HEK293 (cell line): ENCODE results near the gene GPR155.

Experiments used
- CTCF ChIA-PET: fragments of 350-600 bp; formaldehyde crosslinking; extraction: SDS; loops from one replicate; lab custom pipeline; 2021; ENCODE audit warnings: antibody characterized with exemption; lab: Yijun Ruan, JAX
- POLR2A ChIA-PET: fragments of 300-600 bp; formaldehyde crosslinking; extraction: SDS; loops from one replicate; lab custom pipeline; 2020; ENCODE audit warnings: antibody characterized with exemption, inconsistent platforms; lab: Yijun Ruan, JAX
- H3K27ac ChIP-seq: fragments of 200-500 bp; sonication (Bioruptor generic); 2 replicates; pipeline ENCODE4 v1.5.1; 2014; ENCODE audit warnings: low read depth, low read length, control low read depth, inconsistent platforms; ENCODE audit errors: extremely low read depth
- H3K36me3 ChIP-seq, 2 experiments: fragments of 200-500 bp in 1 of 2; sonication (Bioruptor generic) in 1 of 2; 1 replicate in 1 of 2; 2 replicates in 1 of 2; pipeline ENCODE4 v1.5.1; 2014 to 2017; ENCODE audit warnings: inconsistent platforms in 2 of 2, low read length in 2 of 2; ENCODE audit not compliant: control insufficient read depth in 2 of 2, insufficient read depth in 1 of 2
- H3K4me1 ChIP-seq: fragments of 200-500 bp; sonication (Bioruptor generic); 2 replicates; pipeline ENCODE4 v1.5.1; 2014; ENCODE audit warnings: mild to moderate bottlenecking, low read length, inconsistent platforms; ENCODE audit not compliant: control insufficient read depth, insufficient read depth
- H3K4me3 ChIP-seq: 2 replicates; pipeline ENCODE4 v1.5.1; 2011; ENCODE audit warnings: low read depth, mild to moderate bottlenecking, control low read depth, low read length, moderate library complexity
- H3K9me3 ChIP-seq: fragments of 200-500 bp; sonication (Bioruptor generic); 2 replicates; pipeline ENCODE4 v1.5.1; 2014; ENCODE audit warnings: low read depth, low read length, inconsistent platforms; ENCODE audit not compliant: control insufficient read depth, insufficient read depth
- BCL6B ChIP-seq: fragments of 450-650 bp; formaldehyde crosslinking; IDR thresholded peaks from 2 replicates; pipeline ENCODE4 v1.5.1; 2017; ENCODE audit warnings: missing biosample characterization, missing genetic modification characterization
- SALL2 ChIP-seq: fragments of 450-650 bp; formaldehyde crosslinking; IDR thresholded peaks from 2 replicates; pipeline ENCODE4 v1.5.0; 2017; ENCODE audit warnings: missing biosample characterization, mild to moderate bottlenecking, missing genetic modification characterization, borderline replicate concordance
- SP2 ChIP-seq: fragments of 450-650 bp; formaldehyde crosslinking; IDR thresholded peaks from 2 replicates; pipeline ENCODE4 v1.5.1; 2016; ENCODE audit warnings: missing biosample characterization, missing genetic modification characterization
- ZNF112 ChIP-seq: fragments of 450-650 bp; formaldehyde crosslinking; IDR thresholded peaks from 2 replicates; pipeline ENCODE4 v1.5.0; 2017; ENCODE audit warnings: missing biosample characterization, missing genetic modification characterization
- ZNF157 ChIP-seq: fragments of 450-650 bp; formaldehyde crosslinking; IDR thresholded peaks from 2 replicates; pipeline ENCODE4 v1.5.1; 2016; ENCODE audit warnings: missing biosample characterization, missing genetic modification characterization
- ZNF2 ChIP-seq: fragments of 450-650 bp; formaldehyde crosslinking; IDR thresholded peaks from 2 replicates; pipeline ENCODE4 v1.5.1; 2016; ENCODE audit warnings: missing biosample characterization, missing genetic modification characterization
- ZNF280D ChIP-seq: fragments of 450-650 bp; formaldehyde crosslinking; IDR thresholded peaks from 2 replicates; pipeline ENCODE4 v1.5.1; 2016; ENCODE audit warnings: missing biosample characterization, missing genetic modification characterization
- ZNF324 ChIP-seq: fragments of 450-650 bp; formaldehyde crosslinking; IDR thresholded peaks from 2 replicates; pipeline ENCODE4 v1.5.1; 2016; ENCODE audit warnings: missing biosample characterization, missing genetic modification characterization
- ZNF335 ChIP-seq: fragments of 450-650 bp; formaldehyde crosslinking; conservative IDR thresholded peaks from 2 replicates; pipeline ENCODE4 v1.5.1; 2016; ENCODE audit warnings: missing biosample characterization, missing genetic modification characterization
- ZNF501 ChIP-seq: fragments of 450-650 bp; formaldehyde crosslinking; IDR thresholded peaks from 2 replicates; pipeline ENCODE4 v1.5.1; 2016; ENCODE audit warnings: missing biosample characterization, missing genetic modification characterization
- ZNF580 ChIP-seq: fragments of 450-650 bp; formaldehyde crosslinking; IDR thresholded peaks from 2 replicates; pipeline ENCODE4 v1.5.1; 2016; ENCODE audit warnings: missing biosample characterization, missing genetic modification characterization
- ZNF785 ChIP-seq: fragments of 450-650 bp; formaldehyde crosslinking; IDR thresholded peaks from 2 replicates; pipeline ENCODE4 v1.5.1; 2016; ENCODE audit warnings: missing biosample characterization, missing genetic modification characterization
- TF ChIP-seq, protein P1 (sequence below): fragments of 450-650 bp; formaldehyde crosslinking; IDR thresholded peaks from 2 replicates; pipeline ENCODE4 v1.5.1; 2016; ENCODE audit warnings: missing biosample characterization, missing genetic modification characterization

GPR155 gene

GRCh38 chr2:174444761-174445160 lies 42.1 kb downstream of the GPR155 start (continued):
- TF ChIP-seq BCL6B (tag by site-specific recombination): no peak
- no peak for TF ChIP-seq ZNF501 (tag by site-specific recombination)
- no peak for TF ChIP-seq ZNF280D (tag by site-specific recombination)
- TF ChIP-seq, all 188 proteins: peak for 0

DNA sequence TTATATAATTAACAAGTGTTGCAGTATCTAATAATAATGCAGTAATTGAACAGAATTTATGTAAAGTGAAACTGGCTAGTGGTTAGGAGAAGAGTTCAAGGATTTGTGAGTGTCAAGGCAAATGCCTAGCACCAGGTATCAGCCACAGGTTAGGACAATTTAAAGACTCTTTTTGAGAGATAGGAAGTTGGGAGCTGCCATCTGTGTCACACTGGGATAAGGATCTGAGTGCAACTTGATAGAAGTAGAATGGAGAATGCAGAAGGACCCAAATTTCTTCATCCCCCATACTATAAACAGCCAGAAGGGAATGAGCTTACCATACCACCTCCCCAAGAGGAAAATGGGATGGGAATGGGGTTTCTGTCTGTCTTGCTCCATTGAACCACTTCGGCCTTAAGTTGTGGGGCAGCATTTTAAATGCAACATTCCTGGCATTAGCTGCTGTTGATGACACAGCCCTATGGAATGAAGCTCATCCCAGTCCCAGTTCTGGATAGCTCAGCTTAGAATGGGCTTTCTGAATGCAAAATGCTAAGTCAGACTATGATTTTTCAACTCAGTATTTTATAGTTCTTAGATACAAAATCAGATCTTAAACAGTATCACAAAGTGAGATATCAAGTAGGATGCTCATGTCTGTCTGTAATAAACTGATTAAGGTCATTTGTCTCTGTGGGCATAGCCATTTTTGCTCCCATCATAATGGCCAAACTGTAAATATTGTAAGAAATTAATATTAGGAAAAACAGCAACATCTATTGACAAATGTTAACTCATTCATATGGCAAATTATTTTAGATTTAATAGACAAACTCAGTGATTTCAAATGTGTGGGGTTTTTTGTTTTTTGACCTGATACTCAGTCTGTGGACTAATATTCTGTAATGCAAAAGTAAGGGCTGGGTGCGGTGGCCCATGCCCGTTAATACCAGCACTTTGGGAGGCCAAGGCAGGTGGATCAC lies 44.0 kb downstream of the GPR155 start:
- CTCF ChIA-PET: no interaction called here
- POLR2A ChIA-PET: interaction anchor here (0.6 to 1.4 kb wide), 2 partner anchors 8 to 47 kb away, joined by 3 to 4 read pairs; no protein-coding TSS in a partner anchor
- no peak for TF ChIP-seq SALL2 (tag by site-specific recombination)
- TF ChIP-seq ZNF112 (tag by site-specific recombination): no peak
- no peak for TF ChIP-seq SP2 (tag by site-specific recombination)
- no peak for TF ChIP-seq ZNF580
- no peak for TF ChIP-seq ZNF157 (tag by site-specific recombination)
- no peak for TF ChIP-seq ZNF785 (tag by site-specific recombination)
- no peak for TF ChIP-seq ZNF324 (tag by site-specific recombination)
- no peak for TF ChIP-seq ZNF2
- Histone ChIP-seq H3K4me1 (no peaks in the 10 kb centered on the region), H3K4me3 (no peak overlapping the region), H3K27ac (no peak overlapping the region), H3K9me3 (no peaks in the 10 kb centered on the region), H3K36me3 (no peaks in the 10 kb centered on the region; a peak in 1 of 3 replicates)

- CTCF ChIA-PET: no interaction called here
- POLR2A ChIA-PET: no interaction called here
Measured at GRCh38 chr2:174439950-174440349, 46.9 kb downstream of the GPR155 start.

More at GRCh38 chr2:174439950-174440349, 46.9 kb downstream of the GPR155 start:
- Histone ChIP-seq H3K9me3 (no peaks in the 10 kb centered on the region), H3K4me3 (no peak overlapping the region), H3K4me1 (no peaks in the 10 kb centered on the region), H3K27ac (no peak overlapping the region), H3K36me3 (peaks cover 0 to 8% of the 10 kb centered on the region in 2 experiments; a peak in 2 of 3 replicates)
- no peak for TF ChIP-seq ZNF335
- TF ChIP-seq, protein P1, sequence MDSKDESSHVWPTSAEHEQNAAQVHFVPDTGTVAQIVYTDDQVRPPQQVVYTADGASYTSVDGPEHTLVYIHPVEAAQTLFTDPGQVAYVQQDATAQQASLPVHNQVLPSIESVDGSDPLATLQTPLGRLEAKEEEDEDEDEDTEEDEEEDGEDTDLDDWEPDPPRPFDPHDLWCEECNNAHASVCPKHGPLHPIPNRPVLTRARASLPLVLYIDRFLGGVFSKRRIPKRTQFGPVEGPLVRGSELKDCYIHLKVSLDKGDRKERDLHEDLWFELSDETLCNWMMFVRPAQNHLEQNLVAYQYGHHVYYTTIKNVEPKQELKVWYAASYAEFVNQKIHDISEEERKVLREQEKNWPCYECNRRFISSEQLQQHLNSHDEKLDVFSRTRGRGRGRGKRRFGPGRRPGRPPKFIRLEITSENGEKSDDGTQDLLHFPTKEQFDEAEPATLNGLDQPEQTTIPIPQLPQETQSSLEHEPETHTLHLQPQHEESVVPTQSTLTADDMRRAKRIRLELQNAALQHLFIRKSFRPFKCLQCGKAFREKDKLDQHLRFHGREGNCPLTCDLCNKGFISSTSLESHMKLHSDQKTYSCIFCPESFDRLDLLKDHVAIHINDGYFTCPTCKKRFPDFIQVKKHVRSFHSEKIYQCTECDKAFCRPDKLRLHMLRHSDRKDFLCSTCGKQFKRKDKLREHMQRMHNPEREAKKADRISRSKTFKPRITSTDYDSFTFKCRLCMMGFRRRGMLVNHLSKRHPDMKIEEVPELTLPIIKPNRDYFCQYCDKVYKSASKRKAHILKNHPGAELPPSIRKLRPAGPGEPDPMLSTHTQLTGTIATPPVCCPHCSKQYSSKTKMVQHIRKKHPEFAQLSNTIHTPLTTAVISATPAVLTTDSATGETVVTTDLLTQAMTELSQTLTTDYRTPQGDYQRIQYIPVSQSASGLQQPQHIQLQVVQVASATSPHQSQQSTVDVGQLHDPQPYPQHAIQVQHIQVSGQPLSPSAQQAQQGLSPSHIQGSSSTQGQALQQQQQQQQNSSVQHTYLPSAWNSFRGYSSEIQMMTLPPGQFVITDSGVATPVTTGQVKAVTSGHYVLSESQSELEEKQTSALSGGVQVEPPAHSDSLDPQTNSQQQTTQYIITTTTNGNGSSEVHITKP (tag by site-specific recombination): no peak
